ENCODE results near the gene SLC37A2. TPM values are rescaled to one million over a fixed set of nuclear protein-coding genes. Genes with fewer than 3 reads are reported as not detected.

Gene SLC37A2
- total and polyA plus RNA-seq, 2 of the 4 experiments (the other 2 are of a cell fraction) = 0.72 to 1.1 TPM

GRCh38 chr11:125085301-125086081 is 22.4 kb downstream of the SLC37A2 start:
- Histone ChIP-seq H3K4me1 (ENCODE audit: control insufficient read depth, insufficient read depth, low read length) (peaks cover 11% of the 10 kb centered on the region), H2BK20ac (ENCODE audit: low read depth, low read length) (no peak overlapping the region), H2BK120ac (ENCODE audit: low read depth, low read length) (no peak overlapping the region), H4K20me1 (ENCODE audit: insufficient read depth, low read length) (no peaks in the 10 kb centered on the region), H4K5ac (ENCODE audit: low read depth, low read length) (no peak overlapping the region), H3K79me1 (ENCODE audit: low read depth in 1 of 2, low read length in 2 of 2) (no peaks in the 10 kb centered on the region), H3K4me2 (ENCODE audit: low read depth, low read length) (no peak overlapping the region), H3K14ac (replicated peaks; ENCODE audit: low read depth, low read length) (no peak overlapping the region), H3K56ac (ENCODE audit: extremely low read depth, insufficient read depth, low read length) (no peak overlapping the region), H3K9ac (ENCODE audit: low read depth, low read length) (no peak overlapping the region), H2BK5ac (ENCODE audit: low read depth, low read length, poor library complexity, severe bottlenecking) (no peak overlapping the region), H3K27me3 (ENCODE audit: control insufficient read depth, insufficient read depth, low read length) (no peaks in the 10 kb centered on the region), H4K8ac (ENCODE audit: low read depth in 2 of 2, low read length in 2 of 2) (no peak overlapping the region), H2AK9ac (replicated peaks; ENCODE audit: low read depth, low read length, poor library complexity) (no peak overlapping the region), H3K9me3 (ENCODE audit: control insufficient read depth, insufficient read depth, low read length) (no peaks in the 10 kb centered on the region), H2AFZ (replicated peaks; ENCODE audit: low read length, poor library complexity) (no peak overlapping the region), H3K18ac (ENCODE audit: low read depth, low read length) (no peak overlapping the region), H3K27ac (ENCODE audit: insufficient read depth, low read length) (no peak overlapping the region), H2AK5ac (ENCODE audit: low read depth, low read length) (no peak overlapping the region), H2BK15ac (ENCODE audit: low read depth, low read length) (no peak overlapping the region), H3K23ac (ENCODE audit: low read depth, low read length) (no peak overlapping the region), H3K4ac (ENCODE audit: low read depth, low read length) (no peak overlapping the region), H4K91ac (ENCODE audit: insufficient read depth, low read depth, low read length) (no peak overlapping the region), H3K36me3 (ENCODE audit: control insufficient read depth, insufficient read depth, low read length) (no peaks in the 10 kb centered on the region), H3K9me1 (ENCODE audit: insufficient read depth, low read length) (peaks cover 15% of the 10 kb centered on the region), H3K4me3 (ENCODE audit: insufficient read depth, low read depth, low read length) (no peak overlapping the region)
- in situ Hi-C loops (cut with MboI; ENCODE audit: low sequenced_read_pairs) = no loop called here
- 87% methylated on average over 6 of the region's 20 CpGs; no CpG with 5 or more reads in 1 of the 2 experiments for WGBS, 2 experiments (ENCODE audit: extremely low coverage in 2 of 2, insufficient read length in 1 of 2)
- POLR2A ChIA-PET (ENCODE audit: unreplicated experiment) = no interaction called here
- CTCF ChIA-PET = no interaction called here
- no peak for ATAC-seq (ENCODE audit: low read depth)
- dilution Hi-C loops (cut with HindIII; ENCODE audit: low sequenced_read_pairs, unreplicated experiment) = no loop called here
- intact Hi-C loops (cut with micrococcal nuclease) = no loop called here
- TF ChIP-seq RCOR1 (IDR thresholded peaks at IDR 0.05; ENCODE audit: insufficient replicate concordance, low read length) (no peak), USF2 (IDR thresholded peaks at IDR 0.05; ENCODE audit: low read depth, low read length) (no peak), MXI1 (IDR thresholded peaks at IDR 0.05; ENCODE audit: borderline replicate concordance, low read depth, low read length) (no peak), CTCF (conservative IDR thresholded peaks at IDR 0.05; ENCODE audit: low read depth, low read length) (no peak), POLR2A (IDR thresholded peaks at IDR 0.05; ENCODE audit: low read depth, low read length) (no peak), MAFK (IDR thresholded peaks at IDR 0.05; ENCODE audit: low read depth, low read length) (no peak), MAZ (IDR thresholded peaks at IDR 0.05; ENCODE audit: borderline replicate concordance, low read depth, low read length) (no peak), RFX5 (IDR thresholded peaks at IDR 0.05; ENCODE audit: low read depth, low read length) (no peak), CHD1 (IDR thresholded peaks at IDR 0.05; ENCODE audit: low read depth, low read length) (no peak), ELK1 (IDR thresholded peaks at IDR 0.05; ENCODE audit: borderline replicate concordance, low read depth, low read length) (no peak), FOS (IDR thresholded peaks at IDR 0.05; ENCODE audit: low read depth, low read length) (no peak), SMC3 (IDR thresholded peaks at IDR 0.05; ENCODE audit: low read depth, low read length) (no peak), NFE2L2 (IDR thresholded peaks at IDR 0.05; ENCODE audit: low read depth, low read length) (no peak), BHLHE40 (IDR thresholded peaks at IDR 0.05; ENCODE audit: low read depth, low read length) (no peak), RAD21 (IDR thresholded peaks at IDR 0.05; ENCODE audit: low read length) (no peak), CEBPB (IDR thresholded peaks at IDR 0.05; ENCODE audit: low read depth, low read length) (no peak)
- no peak for DNase-seq
- no TSS peak for BruUV-seq (replicated peaks)

Data from IMR-90 (cell line).